Left lung (tissue), 10 donors: ENCODE measurements around the gene SLC22A4. TPM values are rescaled to one million over a fixed set of nuclear protein-coding genes. Genes with fewer than 3 reads are reported as not detected.

ENCODE experiments used
- ATAC-seq: fragments of 200-7000 bp; cut with Tn5 transposase; one replicate; pipeline ENCODE4 v1.9.1; 2020; ENCODE audit warnings: moderate library complexity
- DNase-seq, 4 donors: peaks; one replicate each; pipeline ENCODE4 v3.0.0-alpha.2; 2013 to 2020
- H3K27ac ChIP-seq, 2 donors: fragments of 200-600 bp; sonication (generic) in 1 of 2; one replicate each; pipeline versions ENCODE4 v1.5.0 to v1.8.0; 2020 to 2021
- H3K27me3 ChIP-seq, 2 donors: fragments of 200-600 bp; sonication (generic) in 1 of 2; one replicate each; pipeline versions ENCODE4 v1.5.0 to v1.8.0; 2020 to 2021
- H3K36me3 ChIP-seq, 2 donors: fragments of 200-600 bp; sonication (generic) in 1 of 2; one replicate each; pipeline versions ENCODE4 v1.5.0 to v1.8.0; 2020 to 2021
- H3K4me1 ChIP-seq, 2 donors: fragments of 200-600 bp; one replicate each; pipeline ENCODE4 v1.8.0; 2021
- H3K4me3 ChIP-seq, 2 donors: fragments of 200-600 bp; sonication (generic) in 1 of 2; one replicate each; pipeline versions ENCODE4 v1.5.0 to v1.8.0; 2020 to 2021; ENCODE audit warnings: mild to moderate bottlenecking in 1 of 2
- H3K9me3 ChIP-seq, 2 donors: fragments of 200-600 bp; sonication (generic) in 1 of 2; one replicate each; pipeline versions ENCODE4 v1.5.0 to v1.8.0; 2020 to 2021
- CTCF ChIP-seq, 2 donors: fragments of 200-600 bp; sonication (generic) in 1 of 2; IDR thresholded peaks; one replicate each; pipeline versions ENCODE4 v1.5.0 to v1.8.0; 2021; ENCODE audit warnings: antibody characterized with exemption in 2 of 2
- intact Hi-C, 2 donors: fragments of 100-400 bp; cut with DNase I; formaldehyde crosslinking; loops; one replicate each; pipeline versions ENCODE4 v1.11.2 to v1.14.2; 2022
- polyA plus RNA-seq, 6 donors: library from polyadenylated mRNA; unstranded; fragments of 120-200 nt; gene quantifications; one replicate each; pipeline ENCODE4 v1.2.1, GENCODE V29; 2013; ENCODE audit not compliant: insufficient read length in 6 of 6
- total RNA-seq, 2 donors: library from RNA; stranded (reverse); fragmentation: NEBNext Ultra II Directional; extraction: Animal tissue kit (Norgen Biotek cat#: 25700); gene quantifications; one replicate each; pipeline ENCODE4 v1.2.1, GENCODE V29; 2021
- donor health status: DM: no; HTN: yes; CAD: no.
- donor health status: DM: no; HTN: no; CAD: no.

Gene SLC22A4
- total and polyA plus RNA-seq, 8 donors = 1.0 to 10.3 (median 3.4) TPM

- no peak overlapping the region for H3K4me3 ChIP-seq
- peaks cover 0 to 36% of the 10 kb centered on the region in 2 donors for H3K36me3 ChIP-seq
- no peak overlapping the region for H3K27ac ChIP-seq
- intact Hi-C loops = no loop called here
- DNase-seq (no peak), ATAC-seq (no peak)
- TF ChIP-seq CTCF (IDR thresholded peaks at IDR 0.05) = no peak
- no peaks in the 10 kb centered on the region for H3K27me3 ChIP-seq
- no peaks in the 10 kb centered on the region for H3K4me1 ChIP-seq
- H3K9me3 ChIP-seq = no peaks in the 10 kb centered on the region
These were observed 25.8 kb downstream of the SLC22A4 start for GRCh38 chr5:132319975-132320374.

- no peak for ATAC-seq
- Histone ChIP-seq H3K27ac (no peak overlapping the region), H3K36me3 (peaks cover 0 to 27% of the 10 kb centered on the region in 2 donors), H3K27me3 (no peaks in the 10 kb centered on the region), H3K4me1 (no peaks in the 10 kb centered on the region), H3K4me3 (no peak overlapping the region), H3K9me3 (no peaks in the 10 kb centered on the region)
- no peak for TF ChIP-seq CTCF (IDR thresholded peaks at IDR 0.05)
- DNase-seq = no peak
- intact Hi-C loops = no loop called here
These were observed 27.0 kb downstream of the SLC22A4 start for GRCh38 chr5:132321109-132321721.

- TF ChIP-seq CTCF (IDR thresholded peaks at IDR 0.05) = no peak
- H3K4me3 ChIP-seq = no peak overlapping the region
- H3K4me1 ChIP-seq = no peaks in the 10 kb centered on the region
- peaks cover 0 to 24% of the 10 kb centered on the region in 2 donors for H3K36me3 ChIP-seq
- no peaks in the 10 kb centered on the region for H3K9me3 ChIP-seq
- no peak for ATAC-seq
- no peak for DNase-seq
- H3K27me3 ChIP-seq = no peaks in the 10 kb centered on the region
- intact Hi-C loops = no loop called here
- H3K27ac ChIP-seq = no peak overlapping the region
These were observed 28.1 kb downstream of the SLC22A4 start for GRCh38 chr5:132322266-132322665.

DNA sequence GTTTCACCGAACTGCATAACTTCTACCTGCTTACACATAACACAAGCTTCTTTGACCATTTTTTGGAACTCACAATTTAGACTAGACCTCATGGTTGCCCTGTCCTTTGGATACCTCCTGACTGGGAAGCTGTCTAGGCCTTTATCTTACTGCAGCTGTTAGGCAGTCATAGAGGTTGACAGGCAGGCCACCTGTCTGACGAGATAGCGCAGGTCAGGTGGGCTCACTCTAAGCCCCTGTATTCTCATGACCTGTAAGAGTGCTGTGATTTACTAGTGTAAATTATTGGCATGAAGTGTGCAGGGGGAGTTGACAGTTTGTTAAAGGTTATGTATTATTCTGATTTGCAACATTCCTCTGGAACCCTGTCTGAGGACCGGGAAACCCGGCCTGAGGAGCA lies 29.0 kb downstream of the SLC22A4 start:
- ATAC-seq = no peak
- H3K27ac ChIP-seq = no peak overlapping the region
- intact Hi-C loops = no loop called here

DNA sequence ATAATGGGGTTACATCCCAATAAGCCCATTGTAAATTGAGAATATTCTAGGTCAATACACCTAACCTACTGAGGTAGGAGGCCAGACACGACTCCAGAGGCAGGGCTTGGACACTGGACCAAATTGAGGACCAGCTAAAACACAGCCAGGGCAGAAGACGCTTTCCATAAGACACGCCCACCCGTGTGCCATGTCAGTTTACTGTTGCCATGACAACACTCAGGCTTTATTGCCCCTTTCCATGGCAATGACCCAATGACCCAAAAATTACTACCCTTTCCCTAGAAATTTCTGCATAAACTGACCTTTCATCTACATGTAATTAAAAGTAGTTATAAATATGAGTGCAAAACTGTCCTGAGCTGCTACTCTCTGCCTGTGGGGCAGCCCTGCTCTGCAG lies 31.5 kb downstream of the SLC22A4 start:
- Histone ChIP-seq H3K4me3 (no peak overlapping the region), H3K4me1 (no peaks in the 10 kb centered on the region), H3K27me3 (no peaks in the 10 kb centered on the region), H3K36me3 (peaks cover 0 to 45% of the 10 kb centered on the region in 2 donors), H3K9me3 (no peaks in the 10 kb centered on the region), H3K27ac (no peak overlapping the region)
- ATAC-seq (no peak), DNase-seq (no peak)
- TF ChIP-seq CTCF (IDR thresholded peaks at IDR 0.05) = no peak
- intact Hi-C loops = no loop called here

More for the DNA sequence above, 29.0 kb downstream of the SLC22A4 start:
- peaks cover 0 to 26% of the 10 kb centered on the region in 2 donors for H3K36me3 ChIP-seq
- no peak for TF ChIP-seq CTCF (IDR thresholded peaks at IDR 0.05)
- no peaks in the 10 kb centered on the region for H3K9me3 ChIP-seq
- no peak for DNase-seq
- no peaks in the 10 kb centered on the region for H3K27me3 ChIP-seq
- no peak overlapping the region for H3K4me3 ChIP-seq
- H3K4me1 ChIP-seq = no peaks in the 10 kb centered on the region
